Iris pigment epithelial cell (primary cell): ENCODE data around the gene TMEM267.
"Not testable (repeated sequence)": the region's sequence is repeated elsewhere in the genome, so short reads cannot be mapped to it uniquely, and the experiment has no call there.

ENCODE experiments used
- DNase-seq: peaks from one replicate; pipeline ENCODE4 v3.0.0-alpha.2; 2011; ENCODE audit warnings: low read depth

Gene TMEM267

GRCh38 chr5:43456556-43456955 lies 27.1 kb downstream of the TMEM267 start:
- no peak for DNase-seq

DNA sequence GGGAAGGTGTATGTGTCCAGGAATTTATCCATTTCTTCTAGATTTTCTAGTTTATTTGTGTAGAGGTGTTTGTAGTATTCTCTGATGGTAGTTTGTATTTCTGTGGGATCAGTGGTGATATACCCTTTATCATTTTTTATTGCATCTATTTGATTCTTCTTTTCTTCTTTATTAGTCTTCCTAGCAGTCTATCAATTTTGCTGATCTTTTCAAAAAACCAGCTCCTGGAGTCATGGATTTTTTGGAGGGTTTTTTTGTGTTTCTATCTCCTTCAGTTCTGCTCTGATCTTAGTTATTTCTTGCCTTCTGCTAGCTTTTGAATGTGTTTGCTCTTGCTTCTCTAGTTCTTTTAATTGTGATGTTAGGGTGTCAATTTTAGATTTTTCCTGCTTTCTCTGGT lies 42.1 kb downstream of the TMEM267 start:
- not testable (repeated sequence) for DNase-seq

DNA sequence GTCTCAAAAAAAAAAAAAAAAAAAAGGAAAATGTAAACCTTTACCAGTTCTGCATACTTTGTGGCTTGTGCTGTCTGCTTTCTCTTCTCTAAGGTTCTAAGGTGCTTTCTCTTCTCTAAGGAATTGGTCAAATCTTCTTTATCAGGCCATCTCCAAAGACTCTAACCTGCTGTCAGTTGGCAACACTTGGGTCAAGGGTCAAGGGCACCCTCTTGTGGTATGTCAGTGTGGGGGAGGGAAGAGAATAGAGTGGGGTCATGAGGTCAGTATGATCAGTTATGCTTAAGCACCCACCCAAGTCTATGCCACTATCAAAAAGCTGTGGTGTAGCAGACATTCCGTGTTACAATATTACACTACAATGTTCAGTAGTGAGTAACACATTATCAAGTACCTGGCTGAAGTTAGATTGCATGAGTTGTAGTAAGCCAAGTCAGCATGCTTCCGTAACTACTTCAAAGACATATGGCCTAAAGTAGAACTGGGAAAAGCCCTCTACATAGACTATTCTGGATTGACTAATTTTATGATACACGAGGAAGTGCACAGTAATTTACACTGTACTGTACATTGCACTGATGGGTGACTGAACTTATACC lies 46.5 kb downstream of the TMEM267 start:
- no peak for DNase-seq

- no peak for DNase-seq
Measured at GRCh38 chr5:43433382-43433781, 50.3 kb downstream of the TMEM267 start.

DNA sequence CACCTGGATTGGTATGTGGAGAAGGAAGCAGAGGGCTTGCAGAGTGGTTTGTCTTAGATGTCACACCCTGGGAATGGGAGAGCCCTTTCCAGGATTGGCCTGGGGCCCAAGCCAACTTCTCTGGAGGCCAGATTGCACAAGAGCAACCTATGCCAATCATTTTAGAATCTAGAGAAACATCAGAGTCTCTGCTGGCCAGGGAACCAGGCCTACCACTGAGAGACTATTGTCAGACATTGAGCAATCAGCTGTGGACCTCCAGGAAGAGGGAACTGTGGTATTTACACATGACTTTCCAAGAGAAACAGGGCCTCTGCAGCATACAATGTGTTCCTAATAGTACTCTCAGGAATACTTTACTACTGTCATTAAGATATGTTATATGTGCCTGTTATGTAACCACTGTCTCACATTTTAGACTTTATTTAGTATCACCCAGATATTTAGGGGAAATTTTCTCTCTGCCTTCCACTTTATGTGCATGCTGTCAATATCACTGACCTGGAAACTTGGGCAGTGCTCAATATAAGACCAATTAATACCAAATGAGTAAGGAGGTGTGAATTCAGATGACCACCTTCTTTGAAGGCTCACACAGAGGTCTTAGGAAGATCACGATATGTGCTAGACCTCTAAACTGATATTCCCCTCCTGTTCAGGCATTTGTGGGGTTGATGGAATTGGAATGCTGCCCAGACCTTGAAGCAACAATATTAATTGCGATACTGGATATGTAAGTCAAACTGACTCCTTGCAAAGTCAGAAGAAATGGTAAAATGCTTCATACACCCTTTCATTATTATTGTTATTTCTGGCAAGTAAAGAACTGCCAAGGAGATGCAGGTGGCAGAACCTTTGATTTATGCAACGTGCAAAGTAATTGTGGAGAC lies 50.9 kb downstream of the TMEM267 start:
- peak; percentile 84 for DNase-seq

DNA sequence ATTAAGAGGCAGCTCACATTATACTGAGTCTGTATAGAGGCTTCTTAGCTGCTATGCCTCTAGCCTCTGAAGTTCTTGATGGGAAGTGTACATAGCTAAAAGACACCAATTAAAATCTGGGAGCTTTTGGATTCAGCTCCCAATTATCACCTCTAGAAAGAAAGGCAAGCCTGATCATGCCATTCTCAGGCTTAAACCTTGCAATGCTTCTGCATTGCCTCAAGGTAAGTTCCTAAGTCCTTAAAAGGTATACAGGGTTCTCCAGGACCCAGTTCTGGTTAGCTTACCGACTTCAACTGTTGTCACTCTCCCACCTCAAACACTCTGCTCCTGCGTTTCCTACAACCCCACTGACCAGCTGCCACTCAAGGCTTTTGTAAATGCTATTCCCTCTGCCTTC lies 54.0 kb downstream of the TMEM267 start:
- DNase-seq: no peak

- DNase-seq: no peak
Measured at GRCh38 chr5:43429016-43429415, 54.6 kb downstream of the TMEM267 start.

- no peak for DNase-seq
Measured at GRCh38 chr5:43427306-43427705, 56.4 kb downstream of the TMEM267 start.

GRCh38 chr5:43425983-43426382 lies 57.7 kb downstream of the TMEM267 start:
- peak; percentile 87 for DNase-seq

GRCh38 chr5:43423086-43423485 lies 60.6 kb downstream of the TMEM267 start:
- DNase-seq: not testable (repeated sequence)

GRCh38 chr5:43422143-43422542 lies 61.5 kb downstream of the TMEM267 start:
- peak; percentile 77 for DNase-seq

GRCh38 chr5:43421450-43422133 lies 62.1 kb downstream of the TMEM267 start:
- DNase-seq: no peak

GRCh38 chr5:43420241-43420640 lies 63.4 kb downstream of the TMEM267 start:
- DNase-seq: peak; percentile 31

GRCh38 chr5:43418561-43418960 lies 65.1 kb downstream of the TMEM267 start:
- DNase-seq: no peak

DNA sequence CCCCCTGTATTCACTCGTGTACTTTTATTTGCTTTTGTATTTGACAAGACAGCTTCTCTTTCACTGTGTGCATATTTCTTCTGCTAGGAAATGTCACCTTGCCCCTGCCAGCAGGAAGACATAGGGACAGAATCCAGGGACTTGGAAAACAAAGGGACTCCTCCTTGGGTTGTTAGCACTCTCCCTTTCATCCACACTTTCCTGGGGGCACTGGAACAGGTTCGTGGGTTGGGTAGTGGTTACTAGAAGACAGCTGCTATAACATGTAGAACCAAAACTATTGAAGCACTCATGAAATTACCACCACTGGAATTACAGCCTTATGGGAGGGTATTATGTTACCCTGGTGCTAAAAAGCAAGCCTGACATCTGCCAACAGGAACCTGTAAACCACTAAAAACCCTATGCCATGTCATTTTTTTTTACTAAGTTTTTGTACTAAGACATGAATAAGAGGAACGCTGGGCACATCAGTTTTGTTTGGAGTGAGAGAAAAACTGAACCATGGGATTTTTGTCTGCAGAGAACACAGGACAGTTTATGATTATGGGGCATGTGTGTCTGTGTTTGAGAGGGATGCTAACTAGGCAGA lies 66.8 kb downstream of the TMEM267 start:
- no peak for DNase-seq

GRCh38 chr5:43415935-43416802 lies 67.5 kb downstream of the TMEM267 start:
- DNase-seq: no peak

DNA sequence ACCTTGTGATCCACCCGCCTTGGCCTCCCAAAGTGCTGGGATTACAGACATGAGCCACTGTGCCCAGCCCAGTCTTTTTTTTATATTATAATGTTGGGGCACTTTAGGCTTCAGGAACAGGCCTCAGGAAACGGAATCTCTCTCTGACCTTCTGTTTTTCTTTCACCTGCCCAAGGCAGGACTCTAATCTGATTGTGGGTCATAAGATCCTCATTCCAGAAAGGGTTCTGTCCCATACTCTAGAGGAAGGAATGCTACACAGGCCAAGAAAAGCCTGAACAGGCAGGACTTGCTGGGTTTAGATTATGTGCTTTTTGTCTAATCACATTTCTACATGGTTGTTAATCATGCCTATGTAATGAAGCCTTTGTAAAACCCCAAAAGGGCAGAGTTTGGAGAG lies 69.7 kb downstream of the TMEM267 start:
- DNase-seq: no peak

- no peak for DNase-seq
Measured at GRCh38 chr5:43412644-43413043, 71.0 kb downstream of the TMEM267 start.

DNA sequence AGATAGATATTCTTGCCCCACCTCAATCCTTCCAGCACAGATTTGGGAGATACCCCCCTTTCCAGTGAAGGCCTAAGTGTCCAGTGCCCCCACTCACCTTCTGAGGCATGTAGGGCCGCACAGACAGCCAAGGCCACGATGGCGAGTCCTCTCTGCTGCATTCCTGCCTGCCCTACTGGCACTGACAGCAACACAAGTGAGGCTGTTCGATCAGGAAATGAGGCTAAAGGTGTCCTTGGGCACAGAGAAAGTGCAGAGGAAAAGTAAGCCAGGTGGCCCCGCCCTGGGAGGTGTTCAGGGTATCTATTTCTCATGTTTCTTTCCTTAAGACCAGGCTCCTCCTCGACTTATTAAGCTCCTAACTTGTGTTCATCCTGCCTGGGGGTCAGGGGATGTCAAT lies 71.5 kb downstream of the TMEM267 start, which contains the start of gene CCL28:
Gene CCL28, minus strand, starts transcription at position 236 of the 400 bp plus-strand sequence. Its CDS starts 75 bp downstream, at position 161.
- no peak for DNase-seq

- DNase-seq: no peak
Measured at GRCh38 chr5:43411495-43411894, 72.2 kb downstream of the TMEM267 start.

GRCh38 chr5:43410414-43410813 lies 73.3 kb downstream of the TMEM267 start:
- DNase-seq: no peak
